Right atrium auricular region (tissue), 2 donors: ENCODE data around the gene LRP2. TPM values are rescaled to one million over a fixed set of nuclear protein-coding genes. Genes with fewer than 3 reads are reported as not detected.

Source experiments
- DNase-seq: peaks from one replicate; pipeline ENCODE4 v3.0.0-alpha.2; 2019; ENCODE audit warnings: low spot score
- H3K27ac ChIP-seq, 2 donors: fragments of 200-600 bp; sonication (generic); 1 replicate in 1 of 2; 2 replicates in 1 of 2; pipeline ENCODE4 v1.5.1; 2016 to 2019
- H3K27me3 ChIP-seq, 2 donors: fragments of 200-600 bp; sonication (generic); one replicate each; pipeline versions ENCODE4 v1.5.1 to v1.6.0; 2017 to 2019
- H3K36me3 ChIP-seq: fragments of 200-600 bp; sonication (generic); one replicate; pipeline ENCODE4 v1.5.1; 2016
- H3K4me1 ChIP-seq, 2 donors: fragments of 200-600 bp; sonication (generic); one replicate each; pipeline versions ENCODE4 v1.5.1 to v1.6.0; 2017 to 2019
- H3K4me3 ChIP-seq, 2 donors: fragments of 200-600 bp; sonication (generic); 1 replicate in 1 of 2; 2 replicates in 1 of 2; pipeline ENCODE4 v1.5.1; 2017 to 2019; ENCODE audit warnings: mild to moderate bottlenecking in 1 of 2, moderate library complexity in 1 of 2
- H3K9me3 ChIP-seq, 2 donors: fragments of 200-600 bp; sonication (generic); one replicate each; pipeline ENCODE4 v1.5.1; 2019
- total RNA-seq, 2 donors: library from RNA; depleted of rRNA; stranded (reverse); fragments of >200 nt; gene quantifications; one replicate each; pipeline ENCODE4 v1.1.0, GENCODE V29; 2016
- TF ChIP-seq, protein P1 (sequence below), 2 donors: fragments of 200-600 bp; sonication (generic); IDR thresholded peaks; one replicate each; pipeline ENCODE4 v1.5.1; 2019; ENCODE audit warnings: antibody characterized with exemption in 2 of 2

Gene LRP2
- total RNA-seq, 2 donors from 2014 or later: 8.1 to 14.8 TPM

- no peaks in the 10 kb centered on the region for H3K4me1 ChIP-seq
- no peaks in the 10 kb centered on the region for H3K27me3 ChIP-seq
- H3K27ac ChIP-seq: no peak overlapping the region
- no peaks in the 10 kb centered on the region for H3K36me3 ChIP-seq
- TF ChIP-seq, protein P1, sequence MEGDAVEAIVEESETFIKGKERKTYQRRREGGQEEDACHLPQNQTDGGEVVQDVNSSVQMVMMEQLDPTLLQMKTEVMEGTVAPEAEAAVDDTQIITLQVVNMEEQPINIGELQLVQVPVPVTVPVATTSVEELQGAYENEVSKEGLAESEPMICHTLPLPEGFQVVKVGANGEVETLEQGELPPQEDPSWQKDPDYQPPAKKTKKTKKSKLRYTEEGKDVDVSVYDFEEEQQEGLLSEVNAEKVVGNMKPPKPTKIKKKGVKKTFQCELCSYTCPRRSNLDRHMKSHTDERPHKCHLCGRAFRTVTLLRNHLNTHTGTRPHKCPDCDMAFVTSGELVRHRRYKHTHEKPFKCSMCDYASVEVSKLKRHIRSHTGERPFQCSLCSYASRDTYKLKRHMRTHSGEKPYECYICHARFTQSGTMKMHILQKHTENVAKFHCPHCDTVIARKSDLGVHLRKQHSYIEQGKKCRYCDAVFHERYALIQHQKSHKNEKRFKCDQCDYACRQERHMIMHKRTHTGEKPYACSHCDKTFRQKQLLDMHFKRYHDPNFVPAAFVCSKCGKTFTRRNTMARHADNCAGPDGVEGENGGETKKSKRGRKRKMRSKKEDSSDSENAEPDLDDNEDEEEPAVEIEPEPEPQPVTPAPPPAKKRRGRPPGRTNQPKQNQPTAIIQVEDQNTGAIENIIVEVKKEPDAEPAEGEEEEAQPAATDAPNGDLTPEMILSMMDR (IDR thresholded peaks at IDR 0.05): no peak
- DNase-seq: no peak
- no peak overlapping the region for H3K4me3 ChIP-seq
- no peaks in the 10 kb centered on the region for H3K9me3 ChIP-seq
Measured at GRCh38 chr2:169259402-169259801, 102.9 kb downstream of the LRP2 start.

GRCh38 chr2:169258045-169258601 is 104.2 kb downstream of the LRP2 start:
- TF ChIP-seq, protein P1 (IDR thresholded peaks at IDR 0.05): no peak
- no peak for DNase-seq
- Histone ChIP-seq H3K4me3 (no peak overlapping the region), H3K9me3 (no peaks in the 10 kb centered on the region), H3K27ac (no peak overlapping the region), H3K27me3 (no peaks in the 10 kb centered on the region), H3K4me1 (no peaks in the 10 kb centered on the region), H3K36me3 (no peaks in the 10 kb centered on the region)

DNA sequence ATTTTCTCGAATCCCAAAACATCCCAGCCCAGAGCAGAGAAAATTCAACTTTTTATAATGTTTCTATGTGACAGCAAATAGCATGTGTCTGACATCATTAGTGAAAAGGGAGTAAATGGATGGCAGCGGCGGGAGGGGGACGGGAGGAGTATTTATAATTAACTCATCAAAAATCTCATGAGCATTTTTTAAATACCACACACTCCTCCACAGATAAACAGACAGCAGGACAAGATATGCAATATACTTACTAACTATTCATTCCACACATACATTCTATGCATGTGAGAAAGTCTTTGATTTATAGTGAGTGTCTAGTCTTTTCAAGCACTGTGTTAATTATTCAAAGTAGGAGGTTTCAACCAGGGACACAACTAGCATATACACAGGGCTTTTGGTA is 107.6 kb downstream of the LRP2 start:
- DNase-seq: no peak
- Histone ChIP-seq H3K27ac (no peak overlapping the region), H3K9me3 (no peaks in the 10 kb centered on the region), H3K4me1 (no peaks in the 10 kb centered on the region), H3K27me3 (no peaks in the 10 kb centered on the region), H3K36me3 (no peaks in the 10 kb centered on the region), H3K4me3 (no peak overlapping the region)
- TF ChIP-seq, protein P1 (IDR thresholded peaks at IDR 0.05): no peak

- no peak for DNase-seq
- Histone ChIP-seq H3K27me3 (no peaks in the 10 kb centered on the region), H3K27ac (no peak overlapping the region), H3K36me3 (no peaks in the 10 kb centered on the region), H3K9me3 (no peaks in the 10 kb centered on the region), H3K4me3 (no peak overlapping the region), H3K4me1 (no peaks in the 10 kb centered on the region)
- TF ChIP-seq, protein P1 (IDR thresholded peaks at IDR 0.05): no peak
Measured at GRCh38 chr2:169247211-169247610, 115.1 kb downstream of the LRP2 start.

DNA sequence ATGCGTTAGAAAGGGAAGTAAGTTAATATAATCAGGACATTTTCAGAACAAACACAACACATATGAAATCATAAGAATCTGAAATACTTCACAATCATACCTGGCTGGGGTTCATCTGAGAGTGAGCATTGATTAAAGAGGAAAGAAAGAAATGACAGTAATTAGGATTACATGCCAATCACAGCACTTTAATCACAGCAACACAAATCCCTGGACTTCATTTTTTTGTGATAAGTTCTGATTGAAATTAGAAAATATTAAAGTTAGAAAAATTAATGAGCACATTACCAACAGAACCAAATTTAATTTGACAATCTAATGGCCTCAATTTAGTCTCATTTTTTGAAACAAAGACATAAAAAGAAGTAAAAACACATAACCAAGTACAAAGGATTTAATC is 121.9 kb downstream of the LRP2 start:
- Histone ChIP-seq H3K4me1 (no peaks in the 10 kb centered on the region), H3K36me3 (no peaks in the 10 kb centered on the region), H3K27me3 (no peaks in the 10 kb centered on the region), H3K9me3 (no peaks in the 10 kb centered on the region), H3K27ac (no peak overlapping the region), H3K4me3 (no peak overlapping the region)
- TF ChIP-seq, protein P1 (IDR thresholded peaks at IDR 0.05): no peak
- DNase-seq: no peak

DNA sequence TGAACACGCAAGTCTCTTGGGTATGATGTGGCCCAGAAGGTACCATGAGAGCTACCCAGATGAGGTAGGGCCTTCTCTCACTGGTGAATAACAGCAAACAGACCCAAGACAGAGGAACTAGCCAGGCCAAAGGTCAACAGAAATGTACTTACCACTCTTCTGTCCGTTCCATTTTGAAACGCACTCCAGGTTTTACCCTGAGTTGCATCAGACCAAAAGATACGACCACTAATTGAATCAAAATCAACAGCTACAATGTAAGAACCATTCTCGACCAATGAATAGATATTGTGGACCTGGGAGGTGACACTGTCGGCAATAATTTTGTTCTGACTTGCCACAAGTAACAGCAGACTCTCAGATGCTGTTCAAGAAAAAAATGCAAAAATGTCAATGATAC is 124.4 kb downstream of the LRP2 start:
- H3K9me3 ChIP-seq: no peaks in the 10 kb centered on the region
- no peak for DNase-seq
- TF ChIP-seq, protein P1 (IDR thresholded peaks at IDR 0.05): no peak

More for the DNA sequence above, 124.4 kb downstream of the LRP2 start:
- Histone ChIP-seq H3K4me1 (no peaks in the 10 kb centered on the region), H3K27ac (no peak overlapping the region), H3K36me3 (no peaks in the 10 kb centered on the region), H3K4me3 (no peak overlapping the region), H3K27me3 (no peaks in the 10 kb centered on the region)
